Measurements from ENCODE around the gene PKN1. TPM values are rescaled to one million over a fixed set of nuclear protein-coding genes. Genes with fewer than 3 reads are reported as not detected.

The PKN1 gene
- total and polyA plus RNA-seq, 2 of the 13 experiments (the other 11 are each of a cell fraction or from before 2014, with no cell fraction given) = 45.7 to 54.5 TPM

GRCh38 chr19:14475251-14476073 is 42.4 kb downstream of the PKN1 start, which contains the start of gene PTGER1 (continued):
- peak; percentile 38; the same call in 1 of the 2 replicates for TF ChIP-seq ZNF687 (CRISPR knock-in tag; IDR thresholded peaks at IDR 0.05)
- 0 out of 2 replicates have a peak, but pooled peaks have one; percentile 39 for TF ChIP-seq RBFOX2 (IDR thresholded peaks at IDR 0.05; ENCODE audit: low read depth, low read length)
- TF ChIP-seq MTA1 (CRISPR knock-in tag; IDR thresholded peaks at IDR 0.05; ENCODE audit: borderline replicate concordance) = 0 out of 2 replicates have a peak, but pooled peaks have one; percentile 37
- TF ChIP-seq CTCF (CRISPR knock-in tag; IDR thresholded peaks at IDR 0.05) = peak; percentile 77
- no peak for TF ChIP-seq ZNF841 (CRISPR knock-in tag; IDR thresholded peaks at IDR 0.05; ENCODE audit: borderline replicate concordance)

Data from HepG2 (cell line).